Esophagus muscularis mucosa (tissue), 4 donors: Measurements from ENCODE around the gene PKD1L1. TPM values are rescaled to one million over a fixed set of nuclear protein-coding genes. Genes with fewer than 3 reads are reported as not detected.
"Not testable (repeated sequence)": the region's sequence is repeated elsewhere in the genome, so short reads cannot be mapped to it uniquely, and the experiment has no call there.

Source experiments
- DNase-seq: peaks from one replicate; pipeline ENCODE4 v3.0.0-alpha.2; 2017; ENCODE audit errors: extremely low spot score
- H3K27ac ChIP-seq, 4 donors: fragments of 200-600 bp; sonication (generic); replicated peaks in 1 of 4; 1 replicate in 3 of 4; 2 replicates in 1 of 4; pipeline ENCODE4 v1.5.1; 2016 to 2019; ENCODE audit warnings: mild to moderate bottlenecking in 1 of 4
- H3K27me3 ChIP-seq, 4 donors: fragments of 200-600 bp; sonication (generic); one replicate each; pipeline versions ENCODE4 v1.5.1 to v1.6.0; 2016 to 2019
- H3K36me3 ChIP-seq, 4 donors: fragments of 200-600 bp; sonication (generic); one replicate each; pipeline ENCODE4 v1.5.1; 2016 to 2019
- H3K4me1 ChIP-seq, 4 donors: fragments of 200-600 bp; sonication (generic); one replicate each; pipeline ENCODE4 v1.5.1; 2016 to 2019
- H3K4me3 ChIP-seq, 4 donors: fragments of 200-600 bp; sonication (generic); 1 replicate in 2 of 4; 2 replicates in 2 of 4; pipeline ENCODE4 v1.5.1; 2016 to 2019; ENCODE audit warnings: mild to moderate bottlenecking in 4 of 4, moderate library complexity in 1 of 4
- H3K9me3 ChIP-seq, 4 donors: fragments of 200-600 bp; sonication (generic); 1 replicate in 3 of 4; 2 replicates in 1 of 4; pipeline ENCODE4 v1.5.1; 2016 to 2019
- EP300 ChIP-seq: sonication (generic); formaldehyde crosslinking; IDR thresholded peaks from one replicate; pipeline ENCODE4 v1.6.1; 2017; ENCODE audit warnings: antibody characterized with exemption
- POLR2A ChIP-seq: fragments of 450-650 bp; IDR thresholded peaks from one replicate; pipeline ENCODE4 v1.6.1; 2017; ENCODE audit warnings: antibody characterized with exemption, moderate library complexity, mild to moderate bottlenecking, low read depth
- POLR2AphosphoS5 ChIP-seq, 2 donors: sonication (generic); formaldehyde crosslinking; IDR thresholded peaks; one replicate each; pipeline ENCODE4 v1.6.1; 2017; ENCODE audit warnings: antibody characterized with exemption in 2 of 2
- WGBS: methylation state at CpG from one replicate; pipeline ENCODE4 v1.1.5; 2018; 5-methylcytosine and 5-hydroxymethylcytosine counted together
- intact Hi-C: fragments of 100-400 bp; cut with DNase I; formaldehyde crosslinking; loops from one replicate; pipeline ENCODE4 v1.15.1; 2023
- total RNA-seq, 4 donors: library from RNA; depleted of rRNA; stranded (reverse); fragments of >200 nt; gene quantifications; one replicate each; pipeline versions ENCODE4 v1.1.0 to v1.2.1, GENCODE V29; 2016
- TF ChIP-seq, protein P1 (sequence below), 3 experiments: fragments of 200-600 bp in 2 of 3; fragments of 450-650 bp in 1 of 3; sonication (generic) in 2 of 3; IDR thresholded peaks; one replicate each; pipeline ENCODE4 v1.5.1; 2017 to 2019; ENCODE audit warnings: antibody characterized with exemption in 3 of 3, mild to moderate bottlenecking in 2 of 3, moderate library complexity in 1 of 3

PKD1L1 gene
- total RNA-seq, 4 donors from 2014 or later: 0.50 to 1.7 (median 0.73) TPM

DNA sequence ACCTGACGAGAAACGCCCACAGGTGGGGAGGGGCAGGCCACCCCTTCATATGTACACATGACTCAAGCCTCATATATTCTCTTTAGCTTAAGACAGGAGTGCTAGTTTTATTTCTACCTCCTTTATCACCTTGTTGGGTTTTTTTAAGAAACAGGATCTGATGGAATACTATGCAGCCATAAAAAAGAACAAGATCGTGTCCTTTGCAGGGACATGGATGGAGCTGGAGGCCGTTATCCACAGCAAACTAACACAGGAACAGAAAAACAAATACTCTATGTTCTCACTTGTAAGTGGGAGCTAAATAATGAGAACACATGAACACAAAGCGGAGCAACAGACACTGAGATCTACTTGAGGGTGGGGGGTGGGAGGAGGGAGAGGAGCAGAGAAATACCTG, 42.3 kb upstream of the PKD1L1 start:
- intact Hi-C loops: loop anchor here (2.0 kb wide), 1 partner anchor 120 kb away; no protein-coding TSS in a partner anchor
- WGBS: 96% methylated on average over 5 of the region's 5 CpGs
- H3K4me1 ChIP-seq: peaks cover 0 to 16% (median 9%) of the 10 kb centered on the region in 4 donors

DNA sequence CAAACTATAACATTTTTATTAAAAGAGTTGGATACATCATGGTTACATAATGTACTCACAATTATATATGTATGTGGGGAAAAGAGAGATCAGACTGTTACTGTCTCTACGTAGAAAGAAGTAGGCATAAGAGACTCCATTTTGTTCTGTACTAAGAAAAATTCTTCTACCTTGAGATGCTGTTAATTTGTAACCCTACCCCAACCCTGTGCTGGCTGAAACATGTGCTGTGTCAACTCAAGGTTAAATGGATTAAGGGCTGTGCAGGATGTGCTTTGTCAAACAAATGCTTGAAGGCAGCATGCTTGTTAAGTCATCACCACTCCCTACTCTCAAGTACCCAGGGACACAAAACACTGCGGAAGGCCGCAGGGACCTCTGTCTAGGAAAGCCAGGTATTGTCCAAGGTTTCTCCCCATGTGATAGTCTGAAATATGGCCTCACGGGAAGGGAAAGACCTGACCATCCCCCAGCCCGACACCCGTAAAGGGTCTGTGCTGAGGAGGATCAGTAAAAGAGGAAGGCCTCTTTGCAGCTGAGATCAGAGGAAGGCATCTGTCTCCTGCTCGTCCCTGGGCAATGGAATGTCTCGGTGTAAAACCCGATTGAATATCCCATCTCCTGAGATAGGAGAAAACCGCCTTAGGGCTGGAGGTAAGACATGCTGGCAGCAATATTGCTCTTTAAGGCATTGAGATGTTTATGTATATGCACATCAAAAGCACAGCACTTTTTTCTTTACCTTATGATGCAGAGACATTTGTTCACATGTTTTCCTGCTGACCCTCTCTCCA, 41.5 kb upstream of the PKD1L1 start:
- DNase-seq, H3K4me3 ChIP-seq, H3K27me3 ChIP-seq, H3K36me3 ChIP-seq, H3K27ac ChIP-seq, H3K9me3 ChIP-seq: not testable (repeated sequence)
- WGBS: 79% methylated on average over 9 of the region's 10 CpGs
- intact Hi-C loops: loop anchor here (2.0 kb wide), 1 partner anchor 121 kb away; no protein-coding TSS in a partner anchor
- peaks cover 0 to 16% (median 9%) of the 10 kb centered on the region in 4 donors for H3K4me1 ChIP-seq

More for the DNA sequence above, 42.3 kb upstream of the PKD1L1 start:
- no peak for TF ChIP-seq POLR2AphosphoS5 (IDR thresholded peaks at IDR 0.05)
- Histone ChIP-seq H3K27me3 (no peaks in the 10 kb centered on the region), H3K36me3 (no peaks in the 10 kb centered on the region), H3K27ac (no peak overlapping the region), H3K4me3 (no peak overlapping the region), H3K9me3 (no peaks in the 10 kb centered on the region)
- DNase-seq: no peak

DNA sequence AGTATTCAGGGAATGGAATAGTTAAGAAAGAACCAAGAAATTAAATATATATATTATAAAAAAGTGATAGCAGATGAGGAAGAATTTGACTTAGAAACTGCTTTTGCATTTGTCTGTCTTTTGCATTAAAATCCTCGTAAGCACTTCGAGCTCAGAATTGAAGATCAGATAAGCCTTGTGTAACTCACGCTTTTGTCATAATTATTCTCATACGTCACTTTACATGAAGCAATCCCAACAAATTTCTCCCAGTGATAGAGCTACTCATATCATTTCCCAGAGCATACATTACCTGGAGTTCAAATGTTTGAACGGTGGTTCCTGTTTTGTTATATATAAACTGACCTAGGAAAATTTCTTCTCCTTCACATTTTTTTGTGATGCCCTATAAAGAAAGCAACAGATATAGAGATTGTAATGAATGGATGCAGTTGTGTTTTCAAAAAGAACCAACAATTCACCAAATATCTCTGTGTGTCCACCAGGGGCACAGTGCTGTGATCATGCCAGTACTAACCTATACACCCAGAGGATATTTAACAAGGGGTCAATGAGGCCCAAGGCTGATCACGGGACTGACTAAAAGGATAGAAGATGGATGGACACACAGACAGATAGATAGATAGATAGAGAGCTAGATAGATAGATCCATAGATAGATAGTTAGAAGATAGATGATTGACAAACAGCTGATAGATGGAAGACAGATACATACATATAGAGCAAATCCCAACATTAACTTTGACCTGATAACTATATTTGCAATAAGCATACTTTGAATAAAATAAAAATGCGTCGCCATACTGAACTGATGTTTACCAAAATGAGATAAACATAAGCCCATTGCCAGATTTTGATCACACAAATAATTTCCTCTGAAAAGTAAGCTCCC, 40.5 kb upstream of the PKD1L1 start:
- H3K36me3 ChIP-seq: no peaks in the 10 kb centered on the region
- no peaks in the 10 kb centered on the region for H3K9me3 ChIP-seq
- DNase-seq: no peak
- H3K27me3 ChIP-seq: no peaks in the 10 kb centered on the region
- TF ChIP-seq EP300: no peak
- no peak for TF ChIP-seq POLR2A
- TF ChIP-seq, protein P1, sequence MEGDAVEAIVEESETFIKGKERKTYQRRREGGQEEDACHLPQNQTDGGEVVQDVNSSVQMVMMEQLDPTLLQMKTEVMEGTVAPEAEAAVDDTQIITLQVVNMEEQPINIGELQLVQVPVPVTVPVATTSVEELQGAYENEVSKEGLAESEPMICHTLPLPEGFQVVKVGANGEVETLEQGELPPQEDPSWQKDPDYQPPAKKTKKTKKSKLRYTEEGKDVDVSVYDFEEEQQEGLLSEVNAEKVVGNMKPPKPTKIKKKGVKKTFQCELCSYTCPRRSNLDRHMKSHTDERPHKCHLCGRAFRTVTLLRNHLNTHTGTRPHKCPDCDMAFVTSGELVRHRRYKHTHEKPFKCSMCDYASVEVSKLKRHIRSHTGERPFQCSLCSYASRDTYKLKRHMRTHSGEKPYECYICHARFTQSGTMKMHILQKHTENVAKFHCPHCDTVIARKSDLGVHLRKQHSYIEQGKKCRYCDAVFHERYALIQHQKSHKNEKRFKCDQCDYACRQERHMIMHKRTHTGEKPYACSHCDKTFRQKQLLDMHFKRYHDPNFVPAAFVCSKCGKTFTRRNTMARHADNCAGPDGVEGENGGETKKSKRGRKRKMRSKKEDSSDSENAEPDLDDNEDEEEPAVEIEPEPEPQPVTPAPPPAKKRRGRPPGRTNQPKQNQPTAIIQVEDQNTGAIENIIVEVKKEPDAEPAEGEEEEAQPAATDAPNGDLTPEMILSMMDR (IDR thresholded peaks at IDR 0.05): no peak
- no peak for TF ChIP-seq POLR2AphosphoS5 (IDR thresholded peaks at IDR 0.05)
- WGBS: 83% methylated on average over 8 of the region's 8 CpGs
- H3K4me1 ChIP-seq: peaks cover 0 to 16% (median 9%) of the 10 kb centered on the region in 4 donors
- H3K27ac ChIP-seq: no peak overlapping the region
- intact Hi-C loops: no loop called here
- H3K4me3 ChIP-seq: no peak overlapping the region

DNA sequence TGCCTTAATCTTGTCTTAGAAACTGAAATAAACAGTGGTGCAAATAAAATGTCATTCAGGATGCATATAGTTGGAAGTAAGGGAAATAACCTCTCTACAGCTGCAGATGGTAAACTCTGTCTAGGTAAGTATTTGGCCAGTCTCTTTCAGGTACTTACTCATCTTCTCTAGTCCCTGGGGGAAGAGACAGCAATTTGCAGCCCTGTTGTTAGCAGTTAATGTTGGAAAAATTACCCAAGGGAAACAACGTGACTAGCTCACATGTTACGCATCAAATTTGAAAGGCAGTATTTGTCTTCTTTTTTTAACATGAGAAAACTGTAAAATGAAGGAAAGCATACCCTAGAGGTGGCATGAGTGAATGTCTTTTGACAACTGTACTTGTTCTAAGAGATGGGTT, 34.3 kb upstream of the PKD1L1 start:
- TF ChIP-seq POLR2AphosphoS5 (IDR thresholded peaks at IDR 0.05) (no peak), POLR2A (no peak), EP300 (no peak)
- TF ChIP-seq, protein P1 (IDR thresholded peaks at IDR 0.05): no peak
- no peak overlapping the region for H3K27ac ChIP-seq
- peaks cover 3 to 9% (median 6%) of the 10 kb centered on the region in 4 donors for H3K36me3 ChIP-seq
- no peaks in the 10 kb centered on the region for H3K9me3 ChIP-seq
- intact Hi-C loops: no loop called here
- DNase-seq: no peak
- H3K27me3 ChIP-seq: no peaks in the 10 kb centered on the region
- H3K4me1 ChIP-seq: peaks cover 12 to 16% (median 13%) of the 10 kb centered on the region in 4 donors
- 45% methylated on average over 2 of the region's 2 CpGs for WGBS
- no peak overlapping the region for H3K4me3 ChIP-seq

DNA sequence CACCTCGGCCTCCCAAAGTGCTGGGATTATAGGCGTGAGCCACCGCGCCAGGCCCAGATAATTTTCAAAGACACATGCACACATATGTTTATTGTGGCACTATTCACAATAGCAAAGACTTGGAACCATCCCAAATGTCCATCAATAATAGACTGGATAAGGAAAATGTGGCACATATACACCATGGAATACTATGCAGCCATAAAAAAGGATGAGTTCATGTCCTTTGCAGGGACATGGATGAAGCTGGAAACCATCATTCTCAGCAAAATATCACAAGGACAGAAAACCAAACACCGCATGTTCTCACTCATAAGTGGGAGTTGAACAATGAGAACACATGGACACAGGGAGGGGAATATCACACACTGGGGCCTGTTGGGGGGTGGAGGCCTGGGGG, 32.4 kb upstream of the PKD1L1 start:
- H3K4me3 ChIP-seq, DNase-seq, H3K27ac ChIP-seq, H3K9me3 ChIP-seq, H3K27me3 ChIP-seq, intact Hi-C loops: not testable (repeated sequence)
- Histone ChIP-seq H3K36me3 (peaks cover 23 to 28% (median 25%) of the 10 kb centered on the region in 4 donors), H3K4me1 (peaks cover 14 to 23% (median 17%) of the 10 kb centered on the region in 4 donors)
- 95% methylated on average over 4 of the region's 5 CpGs for WGBS

DNA sequence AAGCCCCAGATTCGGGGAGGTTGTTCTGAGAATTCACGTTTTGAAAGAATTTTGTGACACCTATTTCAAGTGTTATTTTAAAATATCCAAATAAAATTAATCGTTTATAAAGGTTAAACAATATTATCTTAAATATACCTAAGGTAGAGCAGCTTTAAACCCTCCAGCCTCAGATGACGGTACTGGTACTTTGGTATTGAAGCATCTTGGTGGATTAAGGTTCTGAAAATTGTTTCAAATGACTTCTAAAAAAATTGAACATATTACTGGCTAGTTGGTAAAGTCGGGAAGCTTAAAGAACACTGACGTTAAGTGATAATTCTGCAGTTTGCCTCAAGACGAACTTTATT, 31.5 kb upstream of the PKD1L1 start:
- no peak for DNase-seq
- H3K4me1 ChIP-seq: peaks cover 14 to 23% (median 17%) of the 10 kb centered on the region in 4 donors
- peak overlapping the region; percentile 66 to 89 (median 80) for H3K4me3 ChIP-seq
- WGBS: 34% methylated on average over 7 of the region's 7 CpGs
- H3K9me3 ChIP-seq: no peaks in the 10 kb centered on the region
- peak overlapping the region; percentile 81 to 92 (median 90) for H3K27ac ChIP-seq
- intact Hi-C loops: loop anchor here (2.0 kb wide), 1 partner anchor 111 kb away; no protein-coding TSS in a partner anchor
- TF ChIP-seq POLR2A (no peak), POLR2AphosphoS5 (IDR thresholded peaks at IDR 0.05) (no peak), EP300 (no peak)
- TF ChIP-seq, protein P1 (IDR thresholded peaks at IDR 0.05): no peak
- no peaks in the 10 kb centered on the region for H3K27me3 ChIP-seq
- peaks cover 30 to 37% (median 34%) of the 10 kb centered on the region in 4 donors for H3K36me3 ChIP-seq
